IPS-NIHi11 (cell line): ENCODE measurements around the gene EPHA6.

Experiments
- DNase-seq: peaks from one replicate; pipeline ENCODE4 v3.0.0; 2012; ENCODE audit warnings: mixed read lengths, low spot score

The EPHA6 gene

DNA sequence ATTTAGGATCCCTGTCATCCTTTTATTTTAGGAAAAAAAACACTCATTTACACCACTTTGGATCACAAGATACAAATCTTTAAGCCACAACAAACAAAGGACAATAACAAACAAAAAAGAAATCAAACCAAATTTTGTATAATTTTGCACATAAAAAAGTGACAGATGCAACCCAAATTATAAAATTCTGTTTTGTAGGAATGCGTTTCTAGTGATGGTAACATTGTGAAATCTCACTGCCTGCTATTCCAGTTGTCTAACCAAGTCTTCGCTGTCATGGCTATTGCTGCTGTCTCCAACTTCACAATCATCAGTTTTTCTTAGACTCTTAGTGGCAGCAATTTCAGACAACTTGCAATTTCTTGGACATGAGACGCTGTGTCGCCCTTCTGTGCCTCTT, 891.8 kb downstream of the EPHA6 start:
- no peak for DNase-seq

DNA sequence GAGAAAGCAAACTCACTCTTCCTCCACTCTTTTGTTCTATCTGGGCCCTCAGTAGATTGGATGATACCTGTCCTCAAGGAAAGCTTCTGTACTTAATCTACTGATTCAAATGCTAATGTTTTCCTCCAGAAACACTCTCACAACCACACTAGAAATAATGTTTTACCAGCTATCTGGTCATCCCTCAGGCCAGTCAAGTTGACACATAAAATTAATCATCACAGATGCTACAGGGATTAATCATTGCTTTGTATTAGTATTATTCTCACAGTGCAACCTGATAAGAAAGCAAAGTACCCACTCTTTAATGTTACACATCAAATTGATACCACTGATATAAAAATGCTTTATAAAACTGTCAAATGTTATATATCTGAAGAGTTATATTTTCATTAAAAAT, 897.3 kb downstream of the EPHA6 start:
- DNase-seq: no peak

DNA sequence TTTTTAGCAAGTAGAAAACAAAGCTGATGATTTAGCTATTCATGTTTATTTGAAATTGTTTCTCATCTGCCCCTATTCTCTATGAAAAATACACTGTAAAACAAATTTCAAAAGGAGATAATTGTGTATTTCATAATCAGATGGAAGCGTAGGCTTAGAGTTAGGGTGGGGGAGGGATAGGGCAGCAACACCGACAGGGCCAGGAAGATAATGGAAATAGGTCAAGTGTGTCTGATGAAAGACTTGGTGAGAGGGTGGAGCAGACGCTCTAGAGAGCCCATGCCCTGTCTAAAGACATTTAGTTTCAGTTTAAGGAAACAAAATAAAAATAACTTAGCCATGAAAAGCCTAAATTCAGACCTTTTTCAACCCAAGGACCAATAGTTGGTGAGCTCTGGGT, 898.5 kb downstream of the EPHA6 start:
- no peak for DNase-seq

DNA sequence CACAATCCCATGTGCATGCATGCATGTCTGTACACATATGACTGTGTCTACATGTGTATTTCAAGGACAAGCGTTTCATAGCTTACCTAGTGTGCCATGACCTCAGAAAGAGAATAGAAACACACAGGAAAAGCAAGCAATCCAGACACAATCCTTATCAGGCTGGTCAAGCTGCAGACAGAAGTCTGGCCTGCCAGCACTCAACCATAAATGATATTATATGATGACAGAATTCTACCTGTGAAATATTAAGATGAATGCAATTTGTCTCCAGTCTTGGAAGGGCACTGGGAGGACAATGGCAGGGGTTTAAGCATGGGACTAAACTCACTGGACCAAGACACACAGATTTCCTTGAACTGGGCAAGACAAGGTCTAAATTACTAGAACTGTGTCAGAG, 899.2 kb downstream of the EPHA6 start:
- DNase-seq: no peak

DNA sequence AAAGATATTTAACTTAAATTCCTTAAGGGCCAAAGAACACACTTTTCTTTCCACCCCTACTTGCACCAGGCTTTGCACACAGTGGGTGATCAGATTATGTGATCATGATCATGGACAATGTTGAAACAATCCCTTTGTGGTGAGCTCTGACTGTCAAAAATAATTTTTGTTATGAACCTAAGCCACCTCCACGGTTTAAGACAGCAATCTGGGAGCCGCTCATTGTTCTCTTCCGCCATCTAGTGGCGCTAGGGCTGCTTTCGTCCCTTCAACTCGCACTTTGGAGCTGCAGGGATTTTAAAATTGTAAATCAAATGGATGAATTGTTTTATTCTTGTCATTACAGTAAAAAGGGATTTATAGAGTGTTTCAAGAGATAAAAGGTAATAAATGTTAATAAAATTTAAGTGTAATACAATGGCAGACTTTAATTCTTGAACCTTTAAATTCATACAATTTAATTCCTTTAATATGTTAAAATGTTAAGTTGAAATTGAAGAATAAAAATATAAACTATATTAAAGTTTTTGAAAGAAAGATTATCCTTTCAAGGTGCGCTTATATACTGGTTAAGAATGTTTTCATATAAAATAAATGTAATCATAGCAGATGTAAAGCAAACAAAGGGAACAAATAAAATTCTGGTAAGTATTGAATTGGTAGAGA, 904.9 kb downstream of the EPHA6 start:
- peak; percentile 68 for DNase-seq

DNA sequence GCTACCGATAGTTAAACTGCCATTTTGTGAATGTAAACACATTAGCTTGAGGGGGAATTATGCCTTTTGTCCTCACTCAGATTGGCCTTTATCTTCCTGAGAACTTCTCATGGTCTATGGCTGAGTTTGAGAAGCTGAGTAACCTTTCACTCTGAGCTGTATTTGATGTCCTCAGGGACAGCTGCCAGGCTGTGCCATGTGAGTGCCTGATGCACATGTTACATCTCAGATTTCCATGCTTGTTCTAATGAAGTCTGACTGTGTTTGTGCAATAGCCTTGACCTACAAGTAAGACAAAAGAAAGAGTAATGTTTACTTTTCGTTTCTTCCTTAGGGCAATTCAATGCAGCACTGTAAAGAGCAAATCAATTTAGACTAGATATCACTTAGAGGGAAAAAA, 906.0 kb downstream of the EPHA6 start:
- no peak for DNase-seq

DNA sequence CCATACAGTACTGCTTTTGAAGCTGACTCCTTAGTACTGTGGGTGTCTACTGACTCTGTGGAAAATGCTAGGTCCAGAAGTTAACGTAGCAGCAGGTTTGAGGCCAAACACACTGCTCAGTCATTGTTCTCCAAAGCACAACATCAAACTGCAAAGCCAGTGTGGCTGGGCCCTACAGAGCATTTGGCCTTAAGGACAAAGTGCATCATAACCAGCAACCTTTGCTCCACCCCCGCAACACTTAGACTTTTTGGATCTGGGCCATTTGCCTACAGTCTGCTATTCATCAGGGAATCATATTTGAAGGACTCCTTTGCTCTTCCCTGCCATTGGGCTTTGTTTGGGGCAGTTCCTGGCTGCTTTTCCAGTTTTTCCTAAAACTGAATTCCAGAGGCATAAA, 907.1 kb downstream of the EPHA6 start:
- no peak for DNase-seq

DNA sequence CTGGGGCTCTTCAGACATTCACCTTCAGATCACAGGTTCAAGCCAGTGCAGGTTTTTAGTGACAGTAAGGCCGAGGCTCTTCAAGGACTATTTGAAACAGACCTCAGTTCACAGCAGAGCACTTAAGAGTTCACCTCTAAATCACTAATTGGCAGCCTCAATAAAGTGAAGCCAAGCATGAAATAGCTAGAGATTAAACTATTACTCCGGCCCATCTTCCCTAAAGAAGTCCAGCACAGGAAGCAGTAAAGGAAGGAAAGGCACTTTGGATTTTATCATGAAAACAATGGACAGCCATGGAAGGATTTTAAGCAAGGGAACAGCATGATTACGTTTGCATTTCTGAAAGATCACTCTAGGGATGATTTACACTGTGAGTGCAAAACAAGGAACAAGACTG, 922.5 kb downstream of the EPHA6 start:
- no peak for DNase-seq

DNA sequence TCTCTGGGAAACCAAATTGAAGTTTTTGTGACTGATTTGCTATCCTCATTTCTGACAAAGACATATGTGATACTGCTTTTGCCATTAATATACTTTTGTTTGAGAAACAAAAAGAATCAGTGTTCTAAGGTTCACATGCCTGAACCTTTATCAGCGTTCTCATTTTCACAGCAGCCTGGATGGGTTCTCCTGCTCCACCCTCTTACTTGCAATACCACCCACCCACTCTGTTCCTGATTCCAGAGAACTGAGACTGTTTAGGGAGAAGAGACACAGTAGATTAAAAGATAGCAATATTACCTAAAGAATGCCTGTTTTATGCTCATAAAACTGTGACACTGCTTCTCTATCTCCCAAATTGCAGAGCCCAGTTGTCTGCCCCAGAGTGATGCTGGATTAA, 924.4 kb downstream of the EPHA6 start:
- no peak for DNase-seq

DNA sequence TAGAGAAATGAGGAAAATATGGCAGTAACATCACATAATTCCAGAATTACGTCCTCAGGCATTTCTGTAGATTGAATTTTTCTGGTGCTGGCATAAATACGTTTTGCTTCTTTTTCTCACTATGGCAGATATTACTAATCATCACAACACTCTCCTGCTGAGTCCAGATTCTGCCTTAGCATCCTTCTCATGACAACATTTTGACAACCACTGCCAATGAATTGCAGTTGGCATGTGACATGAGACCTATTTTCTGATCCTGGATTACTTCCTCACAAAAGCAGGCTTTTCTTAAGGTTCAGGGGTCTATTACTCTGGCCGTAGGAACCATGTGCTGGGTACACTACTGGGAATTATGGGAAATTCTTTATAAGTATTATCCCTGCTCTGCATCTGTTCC, 927.6 kb downstream of the EPHA6 start:
- DNase-seq: no peak

DNA sequence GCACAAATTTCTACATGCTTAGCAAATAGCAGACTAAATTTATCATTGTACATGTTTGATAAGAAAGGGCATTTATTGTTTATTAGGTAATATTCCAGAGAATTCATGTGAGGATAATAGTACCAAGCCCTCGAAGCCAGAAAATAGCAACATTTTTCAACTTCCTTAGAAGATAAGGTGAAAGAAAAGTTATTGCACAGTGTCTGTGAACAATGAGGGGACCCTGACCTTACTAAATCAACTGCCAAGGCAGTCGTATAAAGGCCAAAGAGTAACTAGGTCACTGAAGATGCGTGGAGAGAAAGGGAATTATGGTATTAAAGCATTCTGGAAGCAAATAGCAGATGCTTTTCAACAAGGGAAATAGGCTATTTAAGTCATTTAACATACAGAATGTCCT, 929.9 kb downstream of the EPHA6 start:
- DNase-seq: no peak

DNA sequence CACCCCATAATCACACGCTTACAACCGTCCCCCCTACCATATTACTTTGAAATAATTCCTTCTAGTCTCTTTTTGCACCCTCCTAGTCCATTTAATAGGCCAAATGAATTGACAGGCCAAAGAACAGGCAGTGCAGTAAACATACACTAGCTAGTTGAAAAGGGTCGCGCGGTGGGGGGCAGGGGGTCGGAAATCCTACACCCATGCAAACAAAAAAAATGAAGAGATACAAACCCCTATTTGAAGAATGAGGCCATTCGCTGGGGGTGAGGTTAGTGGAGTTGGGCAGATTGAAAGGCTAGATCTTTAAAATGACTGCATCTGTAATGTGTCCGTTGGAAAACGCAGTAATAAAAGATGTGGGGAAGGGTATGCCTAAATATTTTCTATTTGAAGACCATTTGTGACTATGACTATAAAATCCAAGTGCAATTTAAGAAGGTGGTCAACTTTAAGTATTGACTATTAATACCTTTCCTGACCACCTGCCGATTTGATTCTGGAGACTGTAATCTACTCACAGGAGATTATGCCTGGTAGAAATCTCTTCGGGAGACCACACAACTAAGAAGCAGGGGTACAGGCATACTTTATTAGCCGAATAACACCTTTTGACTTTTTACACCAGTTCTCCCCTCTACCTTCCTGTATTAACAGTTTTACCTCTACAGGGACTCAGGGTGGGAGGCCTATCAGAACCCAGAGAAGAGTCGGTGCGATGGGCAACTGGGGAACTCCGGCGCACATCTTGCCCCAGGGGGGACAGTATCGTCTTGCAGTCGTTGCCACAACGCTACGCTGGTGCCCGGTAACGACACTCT, 949.4 kb downstream of the EPHA6 start:
- DNase-seq: peak; percentile 3

DNA sequence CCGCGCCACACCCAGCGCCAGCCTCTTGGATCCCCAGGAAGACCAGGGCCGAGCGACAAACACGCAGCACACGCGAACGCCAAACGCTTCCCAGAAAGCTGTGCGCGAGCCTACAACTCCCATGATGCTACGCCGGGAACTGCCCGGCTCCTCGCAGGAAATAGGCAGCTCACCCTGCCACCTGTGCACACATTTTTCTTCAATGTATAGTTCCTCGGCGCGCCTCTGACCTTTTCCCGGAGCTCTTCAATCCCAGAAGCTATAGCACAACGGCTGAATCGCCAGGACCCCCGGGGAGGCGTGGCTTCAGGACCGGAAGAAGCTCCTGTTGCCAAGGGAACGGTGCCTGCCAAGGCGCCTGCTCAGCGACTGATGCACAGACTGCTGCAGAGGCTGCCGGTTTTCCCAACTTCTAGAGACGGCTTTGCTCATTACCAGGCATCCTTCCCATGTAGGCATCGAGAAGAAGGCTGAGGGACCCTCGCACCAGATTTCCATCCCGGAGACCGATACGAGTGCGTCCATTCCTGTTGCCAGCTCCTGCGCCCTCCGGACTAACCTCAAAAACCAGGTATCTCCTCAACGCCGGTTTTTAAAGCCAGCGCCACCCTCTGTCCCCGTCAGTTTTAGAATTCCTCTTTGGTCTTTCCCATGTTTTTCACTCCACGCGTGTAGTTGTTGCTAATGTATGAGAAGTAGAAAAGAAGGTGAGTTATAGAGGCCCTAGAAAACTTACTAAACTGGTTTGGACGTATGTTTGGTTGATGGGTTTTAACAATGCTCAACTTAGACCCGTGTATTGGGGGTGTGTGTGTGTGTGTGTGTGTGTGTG, 950.2 kb downstream of the EPHA6 start, which contains the start of gene ARL6:
TSS of gene ARL6 (plus strand) at position 352 of the 832 bp plus-strand sequence. CDS start 3,350 bp downstream, outside the sequence.
- DNase-seq: peak; percentile 84

DNA sequence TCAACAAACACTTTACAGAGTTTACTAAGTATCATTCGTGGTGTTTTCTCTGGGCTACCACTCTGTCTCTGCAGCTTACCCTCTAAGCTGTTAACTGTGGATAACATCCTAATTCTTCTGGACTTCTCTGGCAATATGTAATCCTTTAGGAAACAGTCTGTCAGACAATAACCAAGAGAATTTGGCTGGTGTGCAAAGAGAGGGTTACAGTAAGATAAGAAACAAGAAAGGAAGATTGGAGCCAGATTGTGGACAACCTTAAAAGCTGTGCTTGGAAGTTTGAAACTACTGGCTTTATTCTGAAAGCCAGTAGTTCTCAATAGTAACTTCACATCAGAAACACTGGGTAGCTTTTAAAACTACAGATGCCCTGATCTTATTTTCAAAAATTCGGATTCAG, 950.9 kb downstream of the EPHA6 start:
- no peak for DNase-seq

DNA sequence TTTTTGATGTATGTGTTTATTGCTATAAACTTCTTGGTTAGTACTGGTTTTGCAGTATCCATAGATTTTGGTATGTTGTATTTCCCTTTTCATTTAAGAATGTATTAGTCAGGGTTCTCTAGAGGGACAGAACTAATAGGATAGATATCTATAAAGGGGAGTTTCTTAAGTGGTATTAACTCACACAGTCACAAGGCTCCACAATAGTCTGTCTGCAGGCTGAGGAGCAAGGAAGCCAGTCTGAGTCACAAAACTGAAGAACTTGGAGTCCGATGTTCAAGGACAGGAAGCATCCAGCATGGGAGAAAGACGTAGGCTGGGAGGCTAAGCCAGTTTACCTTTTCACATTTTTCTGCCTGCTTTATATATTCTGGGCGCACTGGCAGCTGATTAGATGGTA, 958.5 kb downstream of the EPHA6 start:
- DNase-seq: no peak

DNA sequence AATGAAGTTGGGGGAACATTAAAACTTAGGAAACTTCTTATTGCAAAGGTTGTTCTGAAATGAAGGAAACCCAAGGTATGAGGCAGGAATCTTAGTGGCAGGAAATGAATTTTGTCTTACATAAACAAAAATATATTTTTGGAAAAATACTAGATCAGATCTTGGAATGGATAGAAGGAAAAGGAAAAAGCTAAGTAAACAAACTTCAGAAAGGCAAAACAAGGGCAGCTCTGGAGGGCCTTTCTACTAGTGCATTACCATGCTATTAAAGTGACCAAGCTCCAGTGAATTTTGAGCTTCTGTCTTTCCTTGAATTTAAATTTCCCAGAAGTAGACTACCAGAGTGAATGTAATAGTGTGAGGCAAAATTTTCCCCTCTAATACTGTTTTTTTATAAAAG, 963.8 kb downstream of the EPHA6 start:
- no peak for DNase-seq

DNA sequence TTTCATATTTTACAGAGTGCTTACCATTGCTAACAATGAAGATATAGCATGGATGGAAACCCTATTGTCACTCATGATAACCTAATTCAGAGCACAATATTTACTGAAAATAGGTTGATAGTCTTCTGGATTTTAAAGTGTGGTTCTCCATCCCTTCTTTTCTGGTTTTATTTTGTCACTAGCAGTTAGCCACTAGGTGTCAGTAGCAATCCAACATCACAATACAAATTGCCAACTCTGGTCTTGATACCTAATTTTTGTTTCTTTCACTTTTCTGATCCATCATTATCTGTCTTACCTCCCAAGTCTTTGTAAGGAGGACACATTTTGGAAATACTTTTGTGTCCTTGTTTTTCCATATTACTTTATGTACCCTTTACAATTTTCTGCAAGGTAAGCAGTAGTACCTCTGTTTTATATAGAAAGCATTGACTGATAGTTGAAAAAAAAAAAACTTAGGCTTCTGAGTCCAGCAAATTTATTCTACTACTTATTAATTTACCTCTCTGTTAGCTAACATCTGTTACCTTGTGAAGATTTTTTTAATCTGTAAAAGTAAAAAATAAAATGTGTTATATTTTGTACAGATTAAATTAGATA, 979.1 kb downstream of the EPHA6 start:
- DNase-seq: peak; percentile 28

DNA sequence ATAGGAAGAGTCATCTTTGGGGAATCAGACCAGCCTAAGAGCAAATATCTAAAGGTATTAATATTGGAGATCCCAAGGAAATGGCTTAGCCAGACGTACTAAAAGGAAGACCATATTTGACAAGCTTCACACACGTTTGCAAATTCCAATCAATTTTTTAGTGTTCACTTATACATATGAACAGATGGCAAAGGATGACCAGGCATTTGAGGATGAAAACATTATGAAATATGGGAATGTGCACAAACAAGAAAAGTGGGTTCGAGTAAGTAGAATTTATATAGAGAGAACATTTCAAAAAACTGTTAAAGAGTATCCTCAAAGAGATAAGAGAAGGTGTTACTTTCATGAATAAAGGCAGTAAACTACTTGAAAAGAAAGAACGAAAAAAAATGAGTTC, 981.6 kb downstream of the EPHA6 start:
- no peak for DNase-seq
